Raji (cell line): ENCODE results near the gene SLC9A8.

Source experiments
- POLR2A ChIP-seq: IDR thresholded peaks from 2 replicates; pipeline ENCODE4 v1.6.1; 2011; ENCODE audit warnings: low read depth, low read length, control low read depth; ENCODE audit not compliant: insufficient read depth

The SLC9A8 gene

DNA sequence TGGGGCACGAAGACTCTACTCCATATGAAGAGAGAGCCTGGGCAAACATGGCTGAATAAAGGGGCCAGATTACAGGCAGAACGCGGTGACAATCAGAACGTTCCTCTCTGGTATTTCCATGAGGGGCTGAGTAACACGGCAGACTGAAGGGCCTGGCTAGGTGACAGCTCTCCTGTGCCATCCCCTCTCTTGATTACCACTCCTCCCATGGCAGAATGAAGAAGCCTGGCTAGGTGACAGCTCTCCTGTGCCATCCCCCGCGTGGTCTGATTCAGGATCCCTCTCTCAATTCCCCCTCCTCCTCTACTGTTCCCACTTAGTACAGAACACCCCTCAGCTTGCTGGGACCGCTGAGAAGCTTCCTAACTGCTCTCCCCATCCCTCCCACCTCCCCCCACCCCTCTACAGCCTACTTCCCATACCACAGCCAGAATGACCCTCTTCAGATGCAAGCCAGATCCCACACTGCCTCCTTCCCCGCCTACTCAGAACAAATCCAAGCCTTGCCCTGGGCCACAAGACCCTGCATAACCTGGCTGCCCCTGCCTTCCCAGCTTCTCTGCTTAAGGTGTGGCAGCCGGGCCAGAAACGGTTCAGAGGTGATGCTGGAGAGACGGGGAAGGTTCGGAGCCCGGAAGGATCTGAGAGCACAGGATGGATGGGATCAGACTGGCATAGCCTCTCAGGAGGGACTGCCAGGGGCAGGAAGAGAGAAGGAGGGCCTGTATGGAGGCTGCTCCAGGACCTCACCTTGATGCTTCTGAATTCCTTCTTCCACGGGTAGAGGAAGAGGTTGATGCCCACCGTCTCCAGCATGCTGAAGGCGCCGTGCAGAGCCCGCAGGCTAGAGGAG is 95.0 kb downstream of the SLC9A8 start:
- TF ChIP-seq POLR2A = no peak

DNA sequence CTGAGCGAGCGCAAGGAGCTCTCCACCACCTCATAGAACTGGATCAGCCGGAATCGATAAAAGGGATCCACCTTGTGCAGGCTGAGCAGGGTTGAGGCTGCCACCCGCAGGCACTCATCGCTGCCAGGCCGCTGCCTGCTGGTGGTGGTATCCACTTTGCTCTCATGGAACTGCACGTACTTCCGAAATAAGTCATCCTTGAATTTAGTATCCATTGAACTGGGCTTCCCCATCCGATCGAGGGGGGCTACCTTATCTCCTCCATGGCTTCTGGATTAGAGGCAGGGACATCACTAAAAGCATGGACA is 95.6 kb downstream of the SLC9A8 start:
- TF ChIP-seq POLR2A = no peak

DNA sequence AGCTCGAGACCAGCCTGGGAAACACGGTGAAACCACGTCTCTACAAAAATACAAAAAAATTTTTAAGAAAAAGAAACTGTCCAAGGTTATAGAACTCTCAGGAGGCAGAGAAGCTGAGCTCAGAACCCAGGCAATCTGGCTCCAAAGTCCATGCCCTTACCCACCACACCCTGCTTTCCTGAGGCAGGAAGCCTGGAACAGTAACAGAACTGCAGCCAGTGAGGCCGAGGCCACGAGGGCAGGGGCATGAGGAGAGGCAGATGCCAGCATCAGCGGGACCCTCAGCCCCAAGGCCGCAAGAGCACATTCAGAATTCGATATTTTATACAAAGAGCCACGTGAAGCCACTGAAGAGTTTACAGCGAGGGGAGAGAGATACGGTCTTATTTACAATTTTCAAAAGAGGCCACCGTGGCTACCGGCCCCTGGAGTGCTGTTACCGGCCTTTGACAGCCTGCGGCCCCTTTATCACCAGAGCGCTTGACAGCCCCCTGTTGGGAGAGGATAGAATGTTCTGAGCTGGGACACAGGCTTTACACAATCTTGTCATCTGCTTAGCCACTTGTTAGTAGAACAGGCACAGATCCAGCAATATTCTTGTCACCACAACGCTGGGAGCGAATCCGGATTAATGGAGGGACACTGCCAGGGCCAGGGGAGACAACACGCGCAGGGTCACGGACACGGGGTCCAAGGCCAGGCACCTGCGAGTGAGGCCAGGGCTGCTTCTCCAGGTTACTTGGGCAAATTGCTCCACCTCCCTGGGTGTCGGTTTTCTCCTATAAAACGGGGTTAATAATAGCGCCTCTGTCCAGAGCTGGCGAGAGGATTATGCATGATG is 97.1 kb downstream of the SLC9A8 start:
- no peak for TF ChIP-seq POLR2A

DNA sequence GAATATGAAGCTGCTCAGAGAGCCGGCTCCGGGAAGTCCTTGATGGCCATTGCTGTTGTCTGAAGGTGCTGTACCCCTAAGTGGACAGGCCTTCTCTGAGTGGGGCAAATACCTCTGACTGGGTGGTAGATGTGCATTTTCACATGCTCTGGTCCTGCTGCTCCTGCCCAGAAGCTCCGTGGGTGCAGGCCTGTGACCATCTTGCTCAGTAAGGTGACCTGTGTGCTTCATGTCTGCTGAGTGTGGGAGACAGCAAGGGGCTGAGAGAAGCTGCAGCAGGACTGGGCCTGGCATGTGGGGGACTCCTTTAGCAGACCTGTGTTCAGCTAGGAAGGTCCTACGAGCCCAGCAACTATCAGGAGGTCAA is 97.7 kb downstream of the SLC9A8 start:
- TF ChIP-seq POLR2A = no peak

DNA sequence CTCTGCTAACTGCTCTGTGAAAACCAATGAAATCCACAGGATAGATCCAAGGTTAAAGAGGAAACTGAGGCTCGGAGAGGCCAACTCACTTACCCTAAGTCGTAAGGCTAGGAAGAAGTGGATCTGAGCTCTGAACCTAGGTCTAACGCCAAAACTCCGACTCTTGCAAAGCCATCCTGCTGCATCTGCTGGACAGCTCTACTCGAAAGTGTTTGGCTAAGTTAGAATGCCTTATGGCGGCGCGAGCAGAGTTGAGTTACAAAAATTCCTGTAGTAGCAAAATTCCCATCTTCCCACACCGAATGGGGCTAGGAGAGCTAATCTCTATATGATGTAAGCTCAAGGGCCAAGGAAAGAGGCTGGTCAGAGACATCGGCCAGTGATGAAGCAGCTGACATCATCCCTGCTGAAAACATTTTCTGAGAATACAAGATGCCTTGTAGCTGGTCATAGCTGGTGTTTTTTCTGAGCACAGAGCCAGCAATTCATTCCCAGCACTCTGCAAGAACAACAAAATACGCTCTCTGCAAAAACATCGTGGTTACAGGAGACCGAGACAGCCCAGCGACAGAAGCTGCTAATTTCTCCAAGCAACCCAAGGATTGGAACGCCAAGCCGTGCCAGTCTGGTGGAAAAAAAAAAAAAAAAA is 100.9 kb downstream of the SLC9A8 start:
- no peak for TF ChIP-seq POLR2A

DNA sequence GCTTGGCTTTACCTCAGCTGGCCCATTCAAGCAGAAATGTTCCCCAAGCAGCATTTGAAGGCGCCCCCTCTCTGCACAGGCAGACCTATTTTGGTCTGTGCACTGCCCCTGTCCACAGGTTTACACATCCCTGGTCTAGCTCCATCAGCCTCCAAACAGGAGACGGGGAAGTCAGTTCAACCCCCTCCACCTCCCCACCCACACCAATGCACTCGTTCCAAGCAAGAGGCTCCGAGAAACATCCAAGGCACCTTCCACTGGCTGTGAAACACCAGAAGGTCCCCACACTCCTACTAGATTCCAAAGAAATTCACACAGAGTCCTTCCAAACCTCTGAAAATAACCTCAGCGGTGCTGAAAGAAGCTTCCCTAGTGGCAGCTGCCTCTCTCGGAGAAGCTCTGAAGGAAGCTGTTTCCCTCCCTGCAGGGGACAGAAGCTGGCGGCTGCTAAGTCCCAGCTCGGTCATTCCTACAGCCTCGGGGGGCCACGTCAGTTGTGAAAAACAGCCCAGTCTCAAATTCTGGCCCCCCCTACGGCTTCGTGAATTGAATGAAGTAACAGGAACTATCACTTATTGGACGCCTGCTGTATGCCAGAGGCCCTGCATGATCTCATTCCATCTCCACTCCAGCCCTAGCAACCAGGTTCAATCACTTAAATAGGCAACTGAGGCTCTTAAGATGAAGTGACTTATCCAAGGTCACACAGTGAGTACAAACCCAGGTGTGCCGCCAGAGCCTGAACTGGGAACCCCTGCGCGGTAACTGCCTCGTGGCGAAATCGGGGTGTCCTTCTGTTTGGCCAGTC is 101.9 kb downstream of the SLC9A8 start:
- TF ChIP-seq POLR2A = no peak

DNA sequence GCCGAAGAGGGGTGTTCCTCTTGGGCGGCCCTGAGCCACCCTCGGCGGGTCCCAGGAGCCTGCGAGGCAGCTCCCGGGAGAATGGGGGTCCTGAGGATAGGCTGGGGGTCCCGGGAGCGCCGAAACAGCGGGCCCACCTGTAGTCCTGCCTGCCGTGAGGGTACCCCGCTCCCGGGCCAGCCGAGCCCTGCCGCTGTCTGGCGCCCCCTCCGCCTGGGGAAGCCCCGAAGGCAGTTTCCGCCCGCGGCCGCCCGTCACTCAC is 102.4 kb downstream of the SLC9A8 start:
- no peak for TF ChIP-seq POLR2A

DNA sequence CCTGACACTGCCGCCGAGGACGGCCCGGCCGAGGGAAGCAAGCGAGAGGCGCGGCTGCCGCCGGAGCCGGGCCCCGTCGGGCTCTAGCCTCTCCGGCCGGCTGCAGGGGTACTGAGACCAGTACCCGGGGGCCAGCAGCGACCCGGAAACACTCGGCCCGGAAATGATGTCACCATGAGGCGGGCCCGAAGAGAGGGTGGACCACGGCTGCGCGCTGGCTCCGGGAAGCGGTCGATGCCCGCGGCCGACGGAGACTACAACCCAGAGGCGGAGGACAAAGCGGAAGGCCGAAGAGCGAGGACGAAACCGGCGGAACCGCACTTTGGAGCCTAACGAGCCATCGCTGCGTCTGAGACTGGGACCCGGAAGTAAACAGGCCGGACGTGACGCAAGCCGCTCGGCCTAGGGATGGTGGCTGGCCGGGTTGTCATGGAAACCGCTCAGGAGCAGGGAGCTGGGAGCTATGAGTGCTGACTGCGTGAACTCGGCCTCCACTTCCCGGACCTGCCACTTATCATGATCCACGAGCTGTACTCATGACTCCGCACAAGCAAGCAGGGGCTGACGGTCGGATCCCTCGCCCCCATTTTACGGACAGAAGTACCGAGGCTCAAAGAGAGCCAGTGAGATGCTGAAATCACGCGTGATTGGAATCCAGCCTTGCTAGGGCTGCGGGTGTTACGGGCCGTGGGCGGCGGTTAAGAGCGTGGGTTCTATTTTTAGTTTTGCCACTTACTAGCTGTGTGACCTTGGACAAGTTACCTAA is 102.9 kb downstream of the SLC9A8 start, which contains the start of gene SPATA2:
SPATA2 (minus strand) TSS at position 150 of the 766 bp plus-strand sequence. CDS start 7,039 bp downstream, outside the sequence.
- peak; percentile 50 for TF ChIP-seq POLR2A

DNA sequence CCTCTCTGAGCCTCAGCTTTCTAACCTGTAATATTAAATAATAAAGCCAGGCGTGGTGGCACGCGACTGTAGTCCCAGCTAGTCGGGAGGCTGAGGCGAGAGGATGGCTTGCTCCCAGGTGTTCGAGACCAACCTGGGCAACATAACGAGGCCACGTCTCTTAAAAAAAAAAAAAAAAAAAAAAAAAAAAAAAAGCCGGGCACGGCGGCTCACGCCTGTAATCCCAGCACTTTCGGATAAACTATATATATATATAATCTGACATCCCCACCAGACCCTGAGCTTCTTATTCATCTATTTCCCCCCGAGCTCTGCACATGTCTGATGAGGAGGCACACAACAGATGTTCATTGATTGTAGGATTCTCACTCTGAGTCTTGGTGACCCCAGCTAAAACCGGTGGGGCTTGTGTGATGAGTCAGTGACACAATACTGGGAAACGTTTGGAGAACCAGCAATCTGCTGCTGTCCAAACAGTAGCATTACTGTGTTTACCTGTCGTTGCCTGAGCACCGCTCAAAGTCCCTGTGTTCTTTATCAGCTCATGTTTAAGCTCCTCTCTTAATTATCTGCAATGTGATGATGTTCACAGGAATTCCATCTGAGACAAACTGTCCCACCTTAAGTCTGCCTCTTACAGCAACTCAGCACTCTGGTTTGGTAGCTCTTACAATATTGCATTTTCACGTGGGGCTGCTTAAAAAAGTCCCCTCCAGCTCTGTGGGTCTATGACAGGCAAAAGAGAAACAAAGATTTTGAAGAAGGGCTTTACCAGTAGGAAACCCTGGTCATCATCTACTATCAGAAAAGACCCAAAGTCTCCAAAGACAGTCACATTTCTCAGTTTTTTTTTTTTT is 103.7 kb downstream of the SLC9A8 start:
- no peak for TF ChIP-seq POLR2A

DNA sequence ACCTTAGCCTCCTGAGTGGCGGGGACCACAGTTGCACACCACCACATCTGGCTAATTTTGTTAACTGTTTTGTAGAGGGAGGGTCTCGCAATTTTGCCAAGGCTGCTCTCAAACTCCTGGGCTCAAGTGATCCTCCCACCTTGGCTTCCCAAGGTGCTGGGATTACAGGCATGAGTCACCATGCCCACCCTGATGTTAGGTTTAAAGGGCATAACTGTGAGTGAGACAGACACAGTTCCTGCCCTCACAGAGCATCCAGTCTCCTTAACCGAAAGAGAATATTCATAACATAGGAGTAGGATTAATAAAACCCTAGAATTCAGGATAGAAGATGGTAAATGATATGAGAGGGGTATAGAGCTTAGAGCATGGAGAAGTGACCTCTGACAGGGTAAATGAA is 105.8 kb downstream of the SLC9A8 start:
- no peak for TF ChIP-seq POLR2A

DNA sequence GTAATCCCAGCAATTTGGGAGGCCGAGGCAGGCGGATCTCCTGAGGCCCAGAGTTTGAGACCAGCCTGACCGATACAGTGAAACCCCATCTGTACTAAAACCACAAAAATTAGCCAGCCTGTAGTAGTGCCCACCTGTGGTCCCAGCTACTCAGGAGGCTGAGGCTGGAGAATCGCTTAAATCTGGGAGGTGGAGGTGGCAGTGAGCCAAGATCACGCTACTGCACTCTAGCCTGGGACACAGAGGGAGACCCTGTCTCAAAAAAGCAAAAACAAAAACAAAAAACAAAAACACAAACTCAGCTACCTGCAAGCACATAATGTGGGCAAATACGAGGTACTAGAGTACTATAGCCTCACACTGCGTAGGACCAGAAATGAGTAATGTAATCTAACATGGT is 106.4 kb downstream of the SLC9A8 start:
- TF ChIP-seq POLR2A = no peak

DNA sequence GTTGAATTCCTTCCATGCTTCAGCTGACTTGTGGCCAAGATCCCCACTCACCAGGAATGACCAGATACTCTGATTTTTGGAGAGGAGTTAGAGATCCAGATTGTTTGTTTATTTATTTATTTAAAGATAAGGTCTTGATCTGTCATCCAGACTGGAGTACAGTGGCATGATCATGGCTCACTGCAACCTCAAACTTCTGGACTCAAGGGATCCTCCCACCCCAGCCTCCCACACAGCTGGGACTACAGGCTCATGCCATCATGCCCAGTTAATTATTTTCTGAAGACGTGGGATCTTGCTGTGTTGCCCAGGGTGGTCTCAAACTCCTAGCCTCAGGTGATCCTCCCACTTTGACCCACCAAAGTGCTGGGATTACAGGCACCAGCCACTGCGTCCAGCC is 106.8 kb downstream of the SLC9A8 start:
- no peak for TF ChIP-seq POLR2A

DNA sequence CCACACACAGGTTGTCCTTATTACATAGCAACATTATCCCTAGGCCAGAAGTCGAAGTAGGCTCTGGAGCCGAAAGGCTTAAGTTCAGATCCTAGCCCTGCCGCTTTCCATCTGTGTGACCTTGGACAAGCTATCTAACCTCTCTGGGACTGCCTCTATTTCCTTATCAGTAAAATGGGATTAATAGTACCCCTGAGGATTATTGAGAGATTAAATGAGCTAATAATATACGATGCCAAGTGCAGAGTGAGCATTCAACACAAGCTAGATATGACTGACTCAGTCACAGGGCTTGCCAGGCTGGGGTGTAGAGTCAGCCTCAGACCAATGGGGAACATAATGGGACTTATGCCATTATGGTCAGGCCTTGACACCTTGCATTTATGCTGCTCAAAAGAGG is 111.6 kb downstream of the SLC9A8 start:
- no peak for TF ChIP-seq POLR2A
